ENCODE results near the gene RSRC1. TPM values are rescaled to one million over a fixed set of nuclear protein-coding genes. Genes with fewer than 3 reads are reported as not detected.

Gene RSRC1
- total and polyA plus RNA-seq, 2 experiments from 2014 or later = 22.6 to 34.1 TPM

DNA sequence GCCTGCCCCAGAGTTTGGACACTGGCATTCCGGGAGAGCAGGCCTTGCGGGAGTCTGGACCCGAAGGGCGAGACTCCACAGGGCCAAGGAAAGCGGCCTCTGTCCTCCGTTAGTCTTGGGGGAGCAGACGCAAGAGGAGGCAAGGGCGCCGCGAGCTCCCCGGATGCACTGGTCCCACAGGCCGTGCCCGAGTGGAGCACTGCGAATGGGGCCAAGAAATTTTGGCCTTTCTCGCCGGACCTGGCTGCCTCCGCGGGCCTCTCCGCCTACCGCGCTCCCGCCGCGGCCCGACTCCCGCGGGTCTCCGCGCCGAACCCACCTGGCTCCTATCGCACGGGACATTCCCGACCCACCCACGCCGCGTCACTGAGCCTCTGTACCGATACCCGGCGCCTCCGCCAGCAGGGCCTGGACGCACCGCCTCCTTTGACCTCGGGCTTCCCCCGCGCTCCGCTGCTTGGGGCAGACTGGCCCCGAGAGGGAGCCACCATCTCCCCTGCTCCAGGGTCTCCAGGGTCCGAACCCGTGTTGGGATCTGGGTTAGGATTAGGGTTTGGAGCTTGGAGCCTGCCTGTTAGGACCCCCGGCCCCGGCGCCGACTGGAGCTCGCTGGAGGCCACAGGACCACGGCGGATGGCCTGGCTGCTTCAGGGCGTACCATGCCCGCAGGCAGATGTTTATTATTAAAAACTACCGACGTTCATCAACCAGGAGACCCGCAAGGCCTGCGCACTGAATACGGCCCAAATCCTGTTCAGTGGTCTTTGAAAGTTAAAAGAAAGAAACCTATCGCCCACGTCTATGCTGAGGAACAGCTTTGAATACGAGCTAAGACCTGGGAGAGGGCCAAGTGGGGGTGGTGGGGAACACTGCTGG, 15.4 kb upstream of the RSRC1 start:
- H4K20me1 ChIP-seq (ENCODE audit: insufficient read depth, poor library complexity, severe bottlenecking) = no peaks in the 10 kb centered on the region
- no peaks in the 10 kb centered on the region for H3K4me1 ChIP-seq (ENCODE audit: insufficient read depth)
- peaks cover 98% of the 10 kb centered on the region for H3K27me3 ChIP-seq
- H3K9me2 ChIP-seq (replicated peaks; ENCODE audit: insufficient read depth) = no peaks in the 10 kb centered on the region
- H3K9me3 ChIP-seq (ENCODE audit: low read depth) = no peaks in the 10 kb centered on the region
- DNase-seq (ENCODE audit: low spot score) = peak; percentile 44
- TF ChIP-seq, protein P1, sequence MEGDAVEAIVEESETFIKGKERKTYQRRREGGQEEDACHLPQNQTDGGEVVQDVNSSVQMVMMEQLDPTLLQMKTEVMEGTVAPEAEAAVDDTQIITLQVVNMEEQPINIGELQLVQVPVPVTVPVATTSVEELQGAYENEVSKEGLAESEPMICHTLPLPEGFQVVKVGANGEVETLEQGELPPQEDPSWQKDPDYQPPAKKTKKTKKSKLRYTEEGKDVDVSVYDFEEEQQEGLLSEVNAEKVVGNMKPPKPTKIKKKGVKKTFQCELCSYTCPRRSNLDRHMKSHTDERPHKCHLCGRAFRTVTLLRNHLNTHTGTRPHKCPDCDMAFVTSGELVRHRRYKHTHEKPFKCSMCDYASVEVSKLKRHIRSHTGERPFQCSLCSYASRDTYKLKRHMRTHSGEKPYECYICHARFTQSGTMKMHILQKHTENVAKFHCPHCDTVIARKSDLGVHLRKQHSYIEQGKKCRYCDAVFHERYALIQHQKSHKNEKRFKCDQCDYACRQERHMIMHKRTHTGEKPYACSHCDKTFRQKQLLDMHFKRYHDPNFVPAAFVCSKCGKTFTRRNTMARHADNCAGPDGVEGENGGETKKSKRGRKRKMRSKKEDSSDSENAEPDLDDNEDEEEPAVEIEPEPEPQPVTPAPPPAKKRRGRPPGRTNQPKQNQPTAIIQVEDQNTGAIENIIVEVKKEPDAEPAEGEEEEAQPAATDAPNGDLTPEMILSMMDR (IDR thresholded peaks at IDR 0.05; ENCODE audit: poor library complexity) = peak; percentile 11
- TF ChIP-seq EZH2 (IDR thresholded peaks at IDR 0.05; ENCODE audit: borderline replicate concordance) (no peak), EZH2phosphoT487 (IDR thresholded peaks at IDR 0.05; ENCODE audit: low read depth, severe bottlenecking, unreplicated experiment) (peak; percentile 36)
- H2AFZ ChIP-seq = no peak overlapping the region
- no peaks in the 10 kb centered on the region for H3K79me2 ChIP-seq
- 11% methylated on average over 57 of the region's 66 CpGs for WGBS (ENCODE audit: low lambda C conversion rate, missing lambda C conversion rate)
- H3K27ac ChIP-seq = no peak overlapping the region
- no peaks in the 10 kb centered on the region for H3K36me3 ChIP-seq (replicated peaks; ENCODE audit: insufficient read depth, low read depth)
- H3K4me2 ChIP-seq = peak overlapping the region; percentile 68
- H3K4me3 ChIP-seq = no peak overlapping the region

DNA sequence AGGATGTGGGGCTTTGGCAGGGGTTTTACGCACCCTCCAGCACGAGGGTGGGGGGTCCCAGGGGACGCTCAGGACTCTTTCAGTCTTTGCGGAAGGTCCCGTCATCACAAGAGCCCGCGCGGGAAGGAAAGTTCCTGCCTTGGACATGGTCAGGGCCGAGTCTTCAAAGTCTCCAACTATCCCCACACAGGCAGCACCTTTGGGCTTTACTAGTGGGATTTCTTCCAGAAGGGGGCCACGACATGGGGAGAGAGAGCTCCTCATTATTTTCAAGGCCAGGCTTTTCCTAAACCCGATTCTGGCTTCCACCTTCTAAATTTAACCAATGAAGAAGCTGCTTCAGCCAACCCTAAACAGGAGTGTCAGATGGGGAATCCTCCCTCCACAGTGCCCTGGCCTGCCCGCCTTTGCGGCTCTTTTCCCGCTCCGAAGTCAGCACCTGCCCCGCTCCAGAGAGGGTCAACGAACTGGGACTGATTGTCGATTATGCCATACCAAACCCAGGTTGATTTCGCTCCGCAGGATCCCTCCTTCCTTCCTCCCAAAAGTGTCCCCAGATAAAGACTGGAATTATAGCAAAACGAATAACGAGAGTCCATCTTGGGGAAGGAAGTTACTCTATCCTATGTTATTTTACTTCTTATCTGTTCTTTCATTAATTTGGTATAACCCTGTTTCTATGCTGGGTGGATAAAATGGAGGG, 14.6 kb upstream of the RSRC1 start:
- Histone ChIP-seq H3K27me3 (peaks cover 98% of the 10 kb centered on the region), H3K4me3 (no peak overlapping the region), H3K4me2 (peak overlapping the region; percentile 68), H3K79me2 (no peaks in the 10 kb centered on the region), H3K27ac (no peak overlapping the region), H3K9me3 (ENCODE audit: low read depth) (no peaks in the 10 kb centered on the region), H3K36me3 (replicated peaks; ENCODE audit: insufficient read depth, low read depth) (no peaks in the 10 kb centered on the region), H3K4me1 (ENCODE audit: insufficient read depth) (no peaks in the 10 kb centered on the region), H2AFZ (no peak overlapping the region), H4K20me1 (ENCODE audit: insufficient read depth, poor library complexity, severe bottlenecking) (no peaks in the 10 kb centered on the region), H3K9me2 (replicated peaks; ENCODE audit: insufficient read depth) (no peaks in the 10 kb centered on the region)
- TF ChIP-seq, protein P1 (IDR thresholded peaks at IDR 0.05; ENCODE audit: poor library complexity) = no peak
- TF ChIP-seq EZH2phosphoT487 (IDR thresholded peaks at IDR 0.05; ENCODE audit: low read depth, severe bottlenecking, unreplicated experiment) (no peak), EZH2 (IDR thresholded peaks at IDR 0.05; ENCODE audit: borderline replicate concordance) (peak; percentile 94)
- 5% methylated on average over 20 of the region's 22 CpGs for WGBS (ENCODE audit: low lambda C conversion rate, missing lambda C conversion rate)
- no peak for DNase-seq (ENCODE audit: low spot score)

DNA sequence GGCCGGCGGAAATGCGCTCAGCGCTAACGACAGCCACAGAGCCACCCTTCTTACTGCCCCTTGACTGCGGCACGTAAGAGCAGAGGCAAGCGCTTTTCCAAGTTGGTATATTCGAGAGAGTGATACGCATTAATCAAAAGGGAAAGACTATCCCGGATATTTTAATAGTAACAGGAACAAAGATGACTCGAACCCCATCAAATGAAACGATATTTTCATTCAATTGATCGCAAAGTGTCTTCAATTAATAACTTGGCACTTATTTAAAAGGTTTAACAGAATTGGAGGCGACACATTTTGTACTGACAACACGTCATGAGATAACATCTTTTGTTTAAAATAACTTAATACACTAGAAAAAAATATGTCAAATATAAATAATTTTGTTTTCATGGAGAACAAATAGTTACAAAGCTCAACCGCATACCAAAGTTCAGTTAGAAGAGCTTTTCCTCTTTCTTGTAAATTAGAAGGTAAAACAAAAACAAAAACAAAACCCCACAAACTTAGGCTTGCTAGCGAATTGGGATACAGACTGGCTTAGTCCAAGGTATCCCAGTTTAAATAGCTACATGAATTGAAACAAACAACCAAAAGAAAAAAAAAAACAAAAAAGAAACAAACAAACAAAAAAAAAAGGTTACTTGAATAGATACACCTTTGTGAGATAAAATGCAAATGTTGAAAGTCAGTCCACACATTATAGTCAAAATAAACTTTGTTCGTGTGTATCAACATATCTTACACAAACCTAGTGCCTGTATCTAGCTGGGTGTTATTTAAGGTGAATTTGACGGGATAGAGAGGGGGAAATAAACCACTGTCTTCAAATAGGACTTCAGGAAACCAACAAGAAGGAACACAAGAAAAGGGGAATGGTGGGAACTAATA, 13.8 kb upstream of the RSRC1 start:
- TF ChIP-seq EZH2phosphoT487 (IDR thresholded peaks at IDR 0.05; ENCODE audit: low read depth, severe bottlenecking, unreplicated experiment) (peak; percentile 44), EZH2 (IDR thresholded peaks at IDR 0.05; ENCODE audit: borderline replicate concordance) (no peak)
- no peaks in the 10 kb centered on the region for H3K9me2 ChIP-seq (replicated peaks; ENCODE audit: insufficient read depth)
- WGBS (ENCODE audit: low lambda C conversion rate, missing lambda C conversion rate) = 18% methylated on average over 20 of the region's 20 CpGs
- H3K4me3 ChIP-seq = no peak overlapping the region
- H3K36me3 ChIP-seq (replicated peaks; ENCODE audit: insufficient read depth, low read depth) = no peaks in the 10 kb centered on the region
- H3K4me1 ChIP-seq (ENCODE audit: insufficient read depth) = no peaks in the 10 kb centered on the region
- H3K9me3 ChIP-seq (ENCODE audit: low read depth) = no peaks in the 10 kb centered on the region
- H3K4me2 ChIP-seq = no peak overlapping the region
- no peak overlapping the region for H3K27ac ChIP-seq
- DNase-seq (ENCODE audit: low spot score) = no peak
- no peak overlapping the region for H2AFZ ChIP-seq
- peaks cover 98% of the 10 kb centered on the region for H3K27me3 ChIP-seq
- H4K20me1 ChIP-seq (ENCODE audit: insufficient read depth, poor library complexity, severe bottlenecking) = no peaks in the 10 kb centered on the region
- H3K79me2 ChIP-seq = no peaks in the 10 kb centered on the region

Measured in hepatocyte (in vitro differentiated cells).